ENCODE results near the gene KCND3.

KCND3 gene

GRCh38 chr1:111739925-111740765 is 249.3 kb downstream of the KCND3 start:
- peaks cover 12% of the 10 kb centered on the region for H3K27me3 ChIP-seq (ENCODE audit: control insufficient read depth, insufficient read depth, low read length)
- H3K9me3 ChIP-seq (ENCODE audit: control insufficient read depth, insufficient read depth, low read length) = no peaks in the 10 kb centered on the region
- H3K4me3 ChIP-seq (ENCODE audit: low read depth, low read length) = peak overlapping the region; percentile 82
- peaks cover 29% of the 10 kb centered on the region for H3K4me1 ChIP-seq (ENCODE audit: control insufficient read depth, insufficient read depth, low read length)
- H3K36me3 ChIP-seq (ENCODE audit: control insufficient read depth, insufficient read depth, low read length) = peaks cover 2% of the 10 kb centered on the region
- peak overlapping the region; percentile 76 for H3K9ac ChIP-seq (ENCODE audit: low read depth, low read length)

- peak within 1 kb of the TSS; percentile 81 for H3K9ac ChIP-seq (ENCODE audit: low read depth, low read length)
- H3K4me3 ChIP-seq (ENCODE audit: low read depth, low read length) = peak within 1 kb of the TSS; percentile 82
- H3K9me3 ChIP-seq (ENCODE audit: control insufficient read depth, insufficient read depth, low read length) = no peaks in the 10 kb centered on the region
- peaks cover 12% of the 10 kb centered on the region for H3K27me3 ChIP-seq (ENCODE audit: control insufficient read depth, insufficient read depth, low read length)
- peaks cover 2% of the 10 kb centered on the region for H3K36me3 ChIP-seq (ENCODE audit: control insufficient read depth, insufficient read depth, low read length)
- H3K4me1 ChIP-seq (ENCODE audit: control insufficient read depth, insufficient read depth, low read length) = peaks cover 32% of the 10 kb centered on the region
Observed at GRCh38 chr1:111739194-111739924, 250.1 kb downstream of the KCND3 start, which contains the start of gene INKA2. TSS of gene INKA2 (minus strand) at chr1:111739395. CDS start at chr1:111739242, 153 bp downstream.

GRCh38 chr1:111738436-111739193 is 250.9 kb downstream of the KCND3 start:
- Histone ChIP-seq H3K4me1 (ENCODE audit: control insufficient read depth, insufficient read depth, low read length) (peaks cover 33% of the 10 kb centered on the region), H3K9ac (ENCODE audit: low read depth, low read length) (peak overlapping the region; percentile 81), H3K4me3 (ENCODE audit: low read depth, low read length) (peak overlapping the region; percentile 78), H3K36me3 (ENCODE audit: control insufficient read depth, insufficient read depth, low read length) (peaks cover 2% of the 10 kb centered on the region), H3K27me3 (ENCODE audit: control insufficient read depth, insufficient read depth, low read length) (peaks cover 10% of the 10 kb centered on the region), H3K9me3 (ENCODE audit: control insufficient read depth, insufficient read depth, low read length) (no peaks in the 10 kb centered on the region)

GRCh38 chr1:111738133-111738435 is 251.4 kb downstream of the KCND3 start:
- H3K9ac ChIP-seq (ENCODE audit: low read depth, low read length) = no peak overlapping the region
- peaks cover 10% of the 10 kb centered on the region for H3K27me3 ChIP-seq (ENCODE audit: control insufficient read depth, insufficient read depth, low read length)
- peaks cover 33% of the 10 kb centered on the region for H3K4me1 ChIP-seq (ENCODE audit: control insufficient read depth, insufficient read depth, low read length)
- H3K4me3 ChIP-seq (ENCODE audit: low read depth, low read length) = peak overlapping the region; percentile 78
- peaks cover 2% of the 10 kb centered on the region for H3K36me3 ChIP-seq (ENCODE audit: control insufficient read depth, insufficient read depth, low read length)
- H3K9me3 ChIP-seq (ENCODE audit: control insufficient read depth, insufficient read depth, low read length) = no peaks in the 10 kb centered on the region

- H3K36me3 ChIP-seq (ENCODE audit: control insufficient read depth, insufficient read depth, low read length) = peaks cover 2% of the 10 kb centered on the region
- H3K4me3 ChIP-seq (ENCODE audit: low read depth, low read length) = peak overlapping the region; percentile 78
- H3K27me3 ChIP-seq (ENCODE audit: control insufficient read depth, insufficient read depth, low read length) = peaks cover 10% of the 10 kb centered on the region
- H3K9ac ChIP-seq (ENCODE audit: low read depth, low read length) = no peak overlapping the region
- H3K4me1 ChIP-seq (ENCODE audit: control insufficient read depth, insufficient read depth, low read length) = peaks cover 33% of the 10 kb centered on the region
- no peaks in the 10 kb centered on the region for H3K9me3 ChIP-seq (ENCODE audit: control insufficient read depth, insufficient read depth, low read length)
Observed at GRCh38 chr1:111737216-111738132, 252.0 kb downstream of the KCND3 start.

- Histone ChIP-seq H3K9ac (ENCODE audit: low read depth, low read length) (no peak overlapping the region), H3K4me3 (ENCODE audit: low read depth, low read length) (peak overlapping the region; percentile 78), H3K36me3 (ENCODE audit: control insufficient read depth, insufficient read depth, low read length) (peaks cover 2% of the 10 kb centered on the region), H3K4me1 (ENCODE audit: control insufficient read depth, insufficient read depth, low read length) (peaks cover 33% of the 10 kb centered on the region), H3K27me3 (ENCODE audit: control insufficient read depth, insufficient read depth, low read length) (peaks cover 8% of the 10 kb centered on the region), H3K9me3 (ENCODE audit: control insufficient read depth, insufficient read depth, low read length) (no peaks in the 10 kb centered on the region)
Observed at GRCh38 chr1:111736548-111737215, 252.8 kb downstream of the KCND3 start.

- Histone ChIP-seq H3K9me3 (ENCODE audit: control insufficient read depth, insufficient read depth, low read length) (no peaks in the 10 kb centered on the region), H3K27me3 (ENCODE audit: control insufficient read depth, insufficient read depth, low read length) (peaks cover 2% of the 10 kb centered on the region), H3K36me3 (ENCODE audit: control insufficient read depth, insufficient read depth, low read length) (peaks cover 2% of the 10 kb centered on the region), H3K4me1 (ENCODE audit: control insufficient read depth, insufficient read depth, low read length) (peaks cover 30% of the 10 kb centered on the region), H3K4me3 (ENCODE audit: low read depth, low read length) (peak overlapping the region; percentile 78), H3K9ac (ENCODE audit: low read depth, low read length) (no peak overlapping the region)
Observed at GRCh38 chr1:111735858-111736544, 253.5 kb downstream of the KCND3 start.

- H3K9me3 ChIP-seq (ENCODE audit: control insufficient read depth, insufficient read depth, low read length) = no peaks in the 10 kb centered on the region
- peaks cover 2% of the 10 kb centered on the region for H3K36me3 ChIP-seq (ENCODE audit: control insufficient read depth, insufficient read depth, low read length)
- H3K27me3 ChIP-seq (ENCODE audit: control insufficient read depth, insufficient read depth, low read length) = no peaks in the 10 kb centered on the region
- H3K9ac ChIP-seq (ENCODE audit: low read depth, low read length) = no peak overlapping the region
- H3K4me1 ChIP-seq (ENCODE audit: control insufficient read depth, insufficient read depth, low read length) = peaks cover 30% of the 10 kb centered on the region
- H3K4me3 ChIP-seq (ENCODE audit: low read depth, low read length) = no peak overlapping the region
Observed at GRCh38 chr1:111735321-111735720, 254.1 kb downstream of the KCND3 start.

GRCh38 chr1:111734856-111735255 is 254.6 kb downstream of the KCND3 start:
- Histone ChIP-seq H3K9me3 (ENCODE audit: control insufficient read depth, insufficient read depth, low read length) (no peaks in the 10 kb centered on the region), H3K36me3 (ENCODE audit: control insufficient read depth, insufficient read depth, low read length) (peaks cover 2% of the 10 kb centered on the region), H3K4me3 (ENCODE audit: low read depth, low read length) (no peak overlapping the region), H3K27me3 (ENCODE audit: control insufficient read depth, insufficient read depth, low read length) (no peaks in the 10 kb centered on the region), H3K4me1 (ENCODE audit: control insufficient read depth, insufficient read depth, low read length) (peaks cover 32% of the 10 kb centered on the region), H3K9ac (ENCODE audit: low read depth, low read length) (no peak overlapping the region)

GRCh38 chr1:111734426-111734825 is 255.0 kb downstream of the KCND3 start:
- Histone ChIP-seq H3K36me3 (ENCODE audit: control insufficient read depth, insufficient read depth, low read length) (peaks cover 2% of the 10 kb centered on the region), H3K27me3 (ENCODE audit: control insufficient read depth, insufficient read depth, low read length) (no peaks in the 10 kb centered on the region), H3K4me1 (ENCODE audit: control insufficient read depth, insufficient read depth, low read length) (peaks cover 37% of the 10 kb centered on the region), H3K9me3 (ENCODE audit: control insufficient read depth, insufficient read depth, low read length) (no peaks in the 10 kb centered on the region), H3K9ac (ENCODE audit: low read depth, low read length) (no peak overlapping the region), H3K4me3 (ENCODE audit: low read depth, low read length) (no peak overlapping the region)
